IPS-NIHi7 (cell line): Measurements from ENCODE around the gene FAM185A.
A peak's percentile ranks its signal among the peaks of the same experiment; 100 is the strongest.
"Not testable (repeated sequence)": the region's sequence is repeated elsewhere in the genome, so short reads cannot be mapped to it uniquely, and the experiment has no call there.

Source experiments
- DNase-seq: peaks from one replicate; pipeline ENCODE4 v3.0.0; 2012; ENCODE audit warnings: mixed read lengths; ENCODE audit errors: extremely low spot score

Gene FAM185A

DNA sequence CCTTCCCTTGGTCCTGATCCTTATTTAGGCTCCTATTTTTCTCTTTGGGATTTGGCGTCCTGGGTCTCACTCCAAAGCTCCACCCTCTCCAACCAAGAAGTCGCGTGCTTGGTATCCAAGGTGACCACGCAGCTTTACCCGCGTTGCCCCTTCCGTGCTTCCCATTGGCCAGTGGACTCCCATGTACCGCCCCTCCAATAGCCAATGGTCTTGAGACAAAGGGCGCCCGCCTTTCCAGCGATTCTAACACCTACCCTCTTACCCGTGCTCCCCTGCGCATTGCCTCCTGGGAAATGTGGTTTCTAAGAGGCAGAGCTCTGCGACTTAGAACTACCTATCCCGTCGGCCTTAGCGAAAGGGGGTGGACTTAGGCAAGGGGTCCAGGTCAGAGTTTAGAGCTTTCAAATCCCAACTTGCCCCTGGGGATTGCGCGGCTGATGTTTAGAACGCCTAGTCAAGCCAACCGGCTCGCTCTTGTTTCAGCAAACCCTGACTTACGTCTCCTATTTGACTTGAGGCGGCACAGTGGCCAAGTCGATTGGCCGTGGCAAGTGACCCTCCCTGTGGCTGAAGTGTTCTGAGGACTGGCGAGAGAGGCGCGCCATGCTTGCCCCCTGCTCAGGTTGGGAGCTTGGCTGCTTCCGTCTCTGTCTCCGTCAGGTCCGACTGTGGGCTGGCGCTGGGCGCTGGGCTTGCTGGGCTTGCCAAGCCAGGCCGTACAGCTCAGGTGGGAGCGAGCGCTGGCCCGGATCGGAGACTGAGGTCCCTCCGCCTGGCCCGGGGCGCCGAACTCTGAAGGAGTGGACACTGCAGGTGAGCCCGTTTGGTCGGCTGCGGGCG is at the start of gene FAM185A:
FAM185A (plus strand) TSS at position 395 of the 840 bp plus-strand sequence; CDS start at position 604, 209 bp downstream.
- peak; percentile 95 for DNase-seq

- DNase-seq, result not testable (repeated sequence)
These were observed 35.6 kb upstream of the FAM185A start for GRCh38 chr7:102713011-102713690.

- not testable (repeated sequence) for DNase-seq
These were observed 35.1 kb upstream of the FAM185A start for GRCh38 chr7:102713691-102714080.

- not testable (repeated sequence) for DNase-seq
These were observed 33.9 kb upstream of the FAM185A start for GRCh38 chr7:102714774-102715522.

DNA sequence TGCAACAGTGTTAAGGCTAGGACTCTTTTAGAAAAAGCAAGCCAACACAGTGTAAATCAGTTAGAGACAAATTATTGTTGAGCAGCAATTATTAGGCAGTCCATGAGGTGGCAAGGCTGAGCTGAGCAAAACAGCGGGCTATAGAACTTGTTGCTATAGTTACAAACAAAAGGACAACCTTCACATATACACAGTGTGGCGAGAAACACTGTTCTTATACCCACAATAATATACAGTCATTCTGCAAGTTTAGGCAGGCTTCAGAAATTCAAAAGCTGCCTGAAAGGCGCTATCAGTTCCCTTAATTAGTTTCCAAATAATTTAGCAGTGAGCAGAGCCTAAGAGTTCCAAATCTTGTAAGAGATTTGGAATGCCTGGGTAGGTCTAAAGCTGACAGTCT is 33.1 kb upstream of the FAM185A start:
- not testable (repeated sequence) for DNase-seq

GRCh38 chr7:102718491-102718890 is 30.3 kb upstream of the FAM185A start:
- not testable (repeated sequence) for DNase-seq

DNA sequence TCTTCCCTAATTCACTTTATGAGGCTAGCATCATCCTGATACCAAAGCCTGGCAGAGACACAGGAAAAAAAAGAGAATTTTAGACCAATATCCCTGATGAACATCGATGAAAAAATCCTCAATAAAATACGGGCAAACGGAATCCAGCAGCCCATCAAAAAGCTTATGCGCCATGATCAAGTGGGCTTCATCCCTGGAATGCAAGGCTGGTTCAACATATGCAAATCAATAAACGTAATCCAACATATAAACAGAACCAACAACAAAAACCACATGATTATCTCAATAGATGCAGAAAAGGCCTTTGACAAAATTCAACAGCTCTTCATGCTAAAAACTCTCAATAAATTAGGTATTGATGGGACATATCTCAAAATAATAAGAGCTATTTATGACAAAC is 22.6 kb upstream of the FAM185A start:
- DNase-seq, result not testable (repeated sequence)

GRCh38 chr7:102729670-102730069 is 19.1 kb upstream of the FAM185A start:
- not testable (repeated sequence) for DNase-seq

GRCh38 chr7:102730431-102730830 is 18.4 kb upstream of the FAM185A start:
- DNase-seq, result not testable (repeated sequence)

DNA sequence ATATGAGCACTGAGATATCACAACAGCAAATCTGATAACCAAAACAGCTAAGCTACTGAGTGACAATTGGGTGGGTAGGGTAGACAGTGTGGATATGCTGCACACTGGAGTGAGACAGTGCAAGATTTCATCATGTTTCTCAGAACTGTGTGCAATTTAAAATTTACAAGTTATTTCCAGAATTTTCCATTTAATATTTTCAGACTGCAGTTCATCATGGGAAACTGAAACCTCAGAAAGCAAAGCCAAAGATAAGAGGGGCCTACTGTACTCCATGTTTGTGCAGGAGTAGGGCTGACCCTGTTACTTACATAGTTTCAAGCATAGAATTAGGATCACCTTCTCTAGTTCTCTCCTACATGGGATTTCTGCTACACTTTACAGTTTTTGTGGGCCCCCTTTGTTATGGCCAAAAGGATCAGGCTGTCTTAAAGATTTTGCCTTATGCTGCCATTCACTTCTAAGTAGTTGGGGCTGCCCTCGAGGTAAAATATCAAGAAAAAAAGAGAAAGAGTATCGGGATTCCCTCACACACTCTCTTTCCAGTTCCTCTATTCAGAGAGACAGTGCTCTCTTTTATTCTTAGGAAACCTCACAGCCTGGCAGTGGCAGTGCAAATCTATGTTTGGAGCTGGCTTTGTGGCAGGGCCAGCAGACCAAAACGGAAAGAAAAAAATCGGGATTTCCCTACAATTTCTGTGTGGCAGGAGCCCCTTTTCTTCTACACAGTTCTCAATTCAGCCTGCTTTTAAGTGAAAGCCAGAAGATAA is 6.6 kb upstream of the FAM185A start:
- DNase-seq, result not testable (repeated sequence)

- DNase-seq, result not testable (repeated sequence)
These were observed 4.9 kb upstream of the FAM185A start for GRCh38 chr7:102743861-102744260.

DNA sequence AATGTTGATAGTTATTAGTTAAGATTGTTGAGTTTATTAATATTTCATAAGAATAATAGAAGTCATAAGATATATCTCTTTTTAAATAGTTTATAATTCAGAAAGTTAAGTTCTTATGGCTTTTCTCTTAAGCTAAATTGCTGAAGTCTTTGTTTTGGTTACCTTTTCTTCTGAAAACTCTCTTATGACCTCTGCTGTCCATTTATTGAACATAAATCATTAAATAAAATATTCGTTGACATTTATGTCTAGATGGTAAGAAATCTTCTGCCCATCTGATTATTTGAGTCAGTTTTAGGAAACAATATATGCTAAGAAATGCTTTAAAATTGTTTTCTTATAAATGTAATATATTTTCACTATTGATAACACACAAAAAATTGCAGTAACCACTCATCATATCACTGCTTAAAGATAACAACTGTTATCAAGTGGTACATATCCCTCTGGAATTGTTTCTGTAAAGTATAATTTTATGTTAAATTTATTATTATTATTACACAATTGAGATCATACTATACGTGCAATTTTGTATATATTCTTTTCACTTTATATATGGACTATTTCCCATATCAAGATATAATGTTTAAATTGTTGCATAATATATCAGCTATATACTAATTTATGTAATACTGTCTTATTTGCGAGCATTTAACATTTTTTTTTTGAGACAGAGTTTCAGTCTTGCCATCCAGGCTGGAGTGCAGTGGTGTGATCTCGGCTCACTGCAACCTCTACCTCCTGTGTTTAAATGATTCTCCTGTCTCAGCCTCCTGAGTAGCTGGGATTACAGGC is 3.1 kb upstream of the FAM185A start:
- not testable (repeated sequence) for DNase-seq

DNA sequence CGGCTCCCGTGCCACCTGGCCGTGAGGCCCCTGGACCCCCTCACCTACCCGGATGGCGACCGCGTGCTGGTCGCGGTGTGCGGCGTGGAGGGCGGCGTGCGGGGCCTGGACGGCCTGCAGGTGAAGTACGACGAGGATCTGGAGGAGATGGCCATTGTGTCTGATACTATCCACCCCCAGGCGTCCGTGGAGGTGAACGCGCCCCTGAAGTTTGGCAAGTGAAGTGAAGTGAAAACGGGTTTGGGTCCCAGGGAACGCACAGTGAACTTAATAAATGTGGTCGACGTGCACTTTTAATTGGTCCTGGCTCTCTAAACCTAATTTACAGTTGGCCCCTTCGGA is 617 bp downstream of the FAM185A start:
- not testable (repeated sequence) for DNase-seq

DNA sequence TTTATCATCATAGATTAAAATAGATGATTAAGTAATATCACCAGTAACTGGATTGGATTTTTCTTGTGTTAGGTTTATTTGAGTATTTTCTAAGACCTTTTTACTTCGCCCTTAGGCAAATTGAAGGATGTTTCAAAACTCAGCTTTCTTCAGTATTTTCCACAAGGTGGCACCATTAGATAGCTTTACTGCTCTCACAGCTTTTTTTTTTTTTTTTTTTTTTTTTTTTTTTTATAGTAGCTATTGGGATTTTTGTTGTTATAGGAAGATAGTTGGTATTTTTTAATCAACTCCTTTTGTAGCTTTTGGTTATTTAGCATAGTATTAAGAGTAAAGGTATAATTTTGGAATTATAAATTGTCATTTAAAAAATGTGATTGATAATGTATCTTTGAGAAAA is 9.4 kb downstream of the FAM185A start:
- not testable (repeated sequence) for DNase-seq

DNA sequence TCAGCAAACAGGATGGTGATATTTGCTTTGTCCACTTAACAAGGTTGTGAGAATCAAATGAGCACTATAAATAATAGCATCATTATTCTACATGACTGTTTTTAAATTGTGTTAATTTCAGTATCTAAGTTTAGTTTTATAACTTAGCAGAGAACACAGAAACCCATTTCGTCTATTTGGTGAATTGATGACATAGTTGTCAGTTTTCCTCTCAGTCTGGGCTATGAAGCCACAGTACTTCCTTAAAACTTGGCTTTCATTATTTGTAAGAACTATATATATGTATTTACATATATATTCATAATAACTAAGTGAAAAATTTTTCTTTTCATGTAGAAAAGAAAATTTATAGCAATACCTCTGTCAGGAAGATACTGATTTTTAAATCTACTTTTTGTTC is 11.1 kb downstream of the FAM185A start:
- not testable (repeated sequence) for DNase-seq

DNA sequence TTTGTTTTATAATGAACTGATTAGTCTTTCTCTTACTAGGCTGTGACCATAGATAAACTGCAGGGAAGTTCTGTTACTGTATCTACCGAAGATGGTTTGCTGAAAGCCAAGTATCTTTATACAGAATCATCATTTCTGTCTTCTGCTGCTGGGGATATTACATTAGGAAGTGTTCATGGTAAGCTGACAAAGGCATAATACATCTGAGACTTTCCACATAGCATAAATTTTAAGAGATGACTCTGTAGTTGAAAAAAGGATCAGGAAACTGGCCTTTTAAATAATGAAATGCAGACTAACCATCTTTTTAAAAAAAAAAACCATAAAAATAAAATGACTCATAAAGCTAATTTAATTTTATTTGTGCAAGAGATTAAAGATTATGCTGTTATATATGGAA is 12.4 kb downstream of the FAM185A start:
- DNase-seq, result not testable (repeated sequence)

GRCh38 chr7:102763295-102763905 is 14.6 kb downstream of the FAM185A start:
- DNase-seq, result not testable (repeated sequence)

GRCh38 chr7:102769657-102770192 is 20.9 kb downstream of the FAM185A start:
- not testable (repeated sequence) for DNase-seq

- DNase-seq, result not testable (repeated sequence)
These were observed 21.7 kb downstream of the FAM185A start for GRCh38 chr7:102770467-102770866.

DNA sequence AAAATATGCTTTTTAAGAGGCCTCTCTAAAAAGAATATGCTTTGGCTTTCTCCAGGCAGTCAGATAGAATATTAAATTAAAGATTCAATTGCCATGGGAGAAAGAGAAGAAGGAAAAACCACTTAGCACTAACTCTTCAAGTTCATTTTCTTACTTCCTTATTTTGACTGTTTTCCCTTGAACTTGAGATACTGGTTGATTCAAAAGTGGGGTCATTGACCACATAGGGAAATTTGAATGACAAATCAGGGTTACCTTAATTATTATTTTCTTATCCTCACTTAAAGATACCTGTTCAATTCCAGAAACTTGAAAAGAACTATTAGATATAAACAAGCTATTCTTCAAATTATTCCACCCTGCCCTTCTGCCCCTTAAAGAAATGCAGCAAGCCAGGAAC is 27.4 kb downstream of the FAM185A start:
- DNase-seq, result not testable (repeated sequence)
